Pancreas (tissue), 10 donors: ENCODE measurements around the gene FGFR4. TPM values are rescaled to one million over a fixed set of nuclear protein-coding genes. Genes with fewer than 3 reads are reported as not detected.

Experiments used
- ATAC-seq, 4 donors: fragments of 200-7000 bp; cut with Tn5 transposase; one replicate each; pipeline versions ENCODE4 v1.8.0 to v1.9.1; 2020; ENCODE audit warnings: mild to moderate bottlenecking in 4 of 4, moderate library complexity in 4 of 4
- DNase-seq, 6 donors: peaks; one replicate each; pipeline ENCODE4 v3.0.0-alpha.2; 2020
- FAIRE-seq: peaks from 2 replicates; lab custom pipeline; 2012; peaks lifted over from hg19 to GRCh38; lab: Jason Lieb, UNC
- H3K27ac ChIP-seq, 4 donors: fragments of 200-600 bp; sonication (generic); 1 replicate in 3 of 4; 2 replicates in 1 of 4; pipeline versions ENCODE4 v1.5.0 to v1.8.0; 2020
- H3K27me3 ChIP-seq, 4 donors: fragments of 200-600 bp; one replicate each; pipeline ENCODE4 v1.8.0; 2021
- H3K36me3 ChIP-seq, 3 donors: fragments of 200-600 bp; sonication (generic) in 1 of 3; one replicate each; pipeline versions ENCODE4 v1.5.0 to v1.8.0; 2020 to 2021
- H3K4me1 ChIP-seq, 3 donors: fragments of 200-600 bp; one replicate each; pipeline ENCODE4 v1.8.0; 2021
- H3K4me3 ChIP-seq, 4 donors: fragments of 200-600 bp; sonication (generic) in 2 of 4; one replicate each; pipeline versions ENCODE4 v1.5.0 to v1.8.0; 2020 to 2021
- H3K9me3 ChIP-seq, 4 donors: fragments of 200-600 bp; one replicate each; pipeline ENCODE4 v1.8.0; 2021
- CTCF ChIP-seq, 4 donors: fragments of 200-600 bp; sonication (generic) in 3 of 4; IDR thresholded peaks; one replicate each; pipeline versions ENCODE4 v1.5.0 to v1.8.0; 2021; ENCODE audit warnings: antibody characterized with exemption in 4 of 4
- WGBS, 2 donors: extraction: QIAGEN DNeasy Blood & Tissue Kit; methylation state at CpG; one replicate each; pipeline ENCODE4 v1.1.7; 2013; 5-methylcytosine and 5-hydroxymethylcytosine counted together
- intact Hi-C, 3 donors: fragments of 100-400 bp; cut with DNase I; formaldehyde crosslinking; loops; one replicate each; pipeline versions ENCODE4 v1.11.1 to v1.14.2; 2022
- polyA plus RNA-seq, 2 donors: library from polyadenylated mRNA; stranded (reverse); fragments of 200-250 nt; gene quantifications; one replicate each; pipeline ENCODE4 v1.2.3, GENCODE V29; 2013
- total RNA-seq, 6 donors: library from RNA; stranded (reverse); fragmentation: NEBNext Ultra II Directional in 4 of 6; extraction: Animal tissue kit (Norgen Biotek cat#: 25700) in 4 of 6; gene quantifications; one replicate each; pipeline versions ENCODE4 v1.2.1 to v1.2.4, GENCODE V29; 2021 to 2023
- donor health status: healthy with polysubstance abuse.
- donor health status: DM: no; HTN: no; CAD: no; lungs with moderate emphysema.
- donor health status: DM: no; HTN: no; CAD: no.
- donor health status: control.
- donor health status: control.
- donor health status: Bipolar disorder and iron deficiency.
- donor health status: DM: yes; HTN: yes; CAD: no.
- donor health status: DM: no; HTN: no; CAD: no.
- donor health status: DM: no; HTN: no; CAD: no.
- donor health status: DM: yes; HTN: yes; CAD: no.

FGFR4 gene
- total and polyA plus RNA-seq, 8 donors, result 23.5 to 105 (median 32.7) TPM

GRCh38 chr5:177093803-177094202, 7.1 kb downstream of the FGFR4 start:
- Histone ChIP-seq H3K4me3 (no peak overlapping the region), H3K9me3 (no peaks in the 10 kb centered on the region), H3K27ac (peak overlapping the region in 3 of 4 donors; percentile 5 to 74 (median 64)), H3K4me1 (peaks cover 0 to 6% (median 6%) of the 10 kb centered on the region in 3 donors), H3K36me3 (peaks cover 0 to 20% (median 0%) of the 10 kb centered on the region in 3 donors), H3K27me3 (no peaks in the 10 kb centered on the region)
- intact Hi-C loops, result loop anchor here in 1 of 3 donors (10.0 kb wide), 1 partner anchor 429 kb away; no protein-coding TSS in a partner anchor
- no peak for DNase-seq
- no peak for ATAC-seq
- TF ChIP-seq CTCF (IDR thresholded peaks at IDR 0.05), result no peak
- WGBS, 2 donors, result 90 to 91% methylated on average over 6 of the region's 6 CpGs
- FAIRE-seq, result no peak

- H3K36me3 ChIP-seq, result peaks cover 0 to 20% (median 0%) of the 10 kb centered on the region in 3 donors
- no peaks in the 10 kb centered on the region for H3K9me3 ChIP-seq
- FAIRE-seq (no peak), ATAC-seq (peak; percentile 59 to 80 (median 74)), DNase-seq (peak in 4 of 6 donors; percentile 55 to 79 (median 72))
- no peaks in the 10 kb centered on the region for H3K27me3 ChIP-seq
- peak overlapping the region; percentile 27 to 74 (median 53) for H3K27ac ChIP-seq
- TF ChIP-seq CTCF (IDR thresholded peaks at IDR 0.05), result no peak
- H3K4me1 ChIP-seq, result peaks cover 0 to 6% (median 6%) of the 10 kb centered on the region in 3 donors
- intact Hi-C loops, result loop anchor here in 1 of 3 donors (10.0 kb wide), 1 partner anchor 430 kb away; no protein-coding TSS in a partner anchor
- no peak overlapping the region for H3K4me3 ChIP-seq
- 36 to 45% methylated on average over 10 to 12 of the region's 12 CpGs for WGBS, 2 donors
Observed at GRCh38 chr5:177094224-177095087, 7.7 kb downstream of the FGFR4 start.

- ATAC-seq (no peak), FAIRE-seq (no peak), DNase-seq (no peak)
- Histone ChIP-seq H3K27me3 (no peaks in the 10 kb centered on the region), H3K4me1 (peaks cover 0 to 6% (median 6%) of the 10 kb centered on the region in 3 donors), H3K27ac (peak overlapping the region in 3 of 4 donors; percentile 27 to 74 (median 42)), H3K36me3 (peaks cover 0 to 20% (median 0%) of the 10 kb centered on the region in 3 donors), H3K4me3 (no peak overlapping the region), H3K9me3 (no peaks in the 10 kb centered on the region)
- no peak for TF ChIP-seq CTCF (IDR thresholded peaks at IDR 0.05)
- WGBS, 2 donors, result 70 to 77% methylated on average over 28 of the region's 28 CpGs
- intact Hi-C loops, result loop anchor here in 1 of 3 donors (10.0 kb wide), 1 partner anchor 430 kb away; no protein-coding TSS in a partner anchor
Observed at GRCh38 chr5:177095088-177095669, 8.5 kb downstream of the FGFR4 start.

- H3K36me3 ChIP-seq, result peaks cover 0 to 13% (median 0%) of the 10 kb centered on the region in 3 donors
- TF ChIP-seq CTCF (IDR thresholded peaks at IDR 0.05), result no peak
- no peak overlapping the region for H3K27ac ChIP-seq
- ATAC-seq (no peak), DNase-seq (no peak), FAIRE-seq (no peak)
- peaks cover 0 to 6% (median 6%) of the 10 kb centered on the region in 3 donors for H3K4me1 ChIP-seq
- no peaks in the 10 kb centered on the region for H3K9me3 ChIP-seq
- intact Hi-C loops, result loop anchor here in 1 of 3 donors (10.0 kb wide), 1 partner anchor 432 kb away; no protein-coding TSS in a partner anchor
- 82 to 84% methylated on average over 29 of the region's 29 CpGs for WGBS, 2 donors
- H3K27me3 ChIP-seq, result no peaks in the 10 kb centered on the region
- H3K4me3 ChIP-seq, result no peak overlapping the region
Observed at GRCh38 chr5:177096162-177097015, 9.7 kb downstream of the FGFR4 start.
